GM21825 (cell line): ENCODE measurements around the gene LIPG.
A peak's percentile ranks its signal among the peaks of the same experiment; 100 is the strongest.

Experiments used
- ATAC-seq: cut with Tn5 transposase; IDR thresholded peaks from one replicate; pipeline ENCODE4 v1.9.1; 2021; ENCODE audit warnings: mild to moderate bottlenecking, moderate library complexity; ENCODE audit not compliant: unreplicated experiment

Gene LIPG

GRCh38 chr18:49609256-49610021 lies 47.6 kb downstream of the LIPG start:
- ATAC-seq: no peak

GRCh38 chr18:49610022-49610445 lies 48.2 kb downstream of the LIPG start:
- ATAC-seq: no peak

GRCh38 chr18:49611316-49611715 lies 49.5 kb downstream of the LIPG start:
- ATAC-seq: no peak

- ATAC-seq: peak; percentile 77
These were observed 50.7 kb downstream of the LIPG start for GRCh38 chr18:49612515-49613033.

GRCh38 chr18:49613141-49613640 lies 51.3 kb downstream of the LIPG start:
- ATAC-seq: no peak

- no peak for ATAC-seq
These were observed 51.8 kb downstream of the LIPG start for GRCh38 chr18:49613641-49614151.

GRCh38 chr18:49616618-49617328 lies 54.9 kb downstream of the LIPG start:
- ATAC-seq: no peak

GRCh38 chr18:49617329-49617695 lies 55.5 kb downstream of the LIPG start:
- ATAC-seq: no peak

- ATAC-seq: no peak
These were observed 56.0 kb downstream of the LIPG start for GRCh38 chr18:49617865-49618264.

- ATAC-seq: no peak
These were observed 57.2 kb downstream of the LIPG start for GRCh38 chr18:49618742-49619681.

- ATAC-seq: no peak
These were observed 57.9 kb downstream of the LIPG start for GRCh38 chr18:49619801-49620200.

GRCh38 chr18:49621301-49621700 lies 59.4 kb downstream of the LIPG start:
- no peak for ATAC-seq

- ATAC-seq: no peak
These were observed 60.0 kb downstream of the LIPG start for GRCh38 chr18:49621717-49622351.

GRCh38 chr18:49623571-49623970 lies 61.7 kb downstream of the LIPG start:
- no peak for ATAC-seq

GRCh38 chr18:49625021-49625691 lies 63.3 kb downstream of the LIPG start:
- no peak for ATAC-seq

GRCh38 chr18:49626842-49627467 lies 65.1 kb downstream of the LIPG start:
- no peak for ATAC-seq

- ATAC-seq: no peak
These were observed 66.3 kb downstream of the LIPG start for GRCh38 chr18:49628119-49628518.

- no peak for ATAC-seq
These were observed 67.3 kb downstream of the LIPG start for GRCh38 chr18:49628881-49629795.
